ENCODE measurements around the gene ANKHD1.
"Not testable (repeated sequence)": the region's sequence is repeated elsewhere in the genome, so short reads cannot be mapped to it uniquely, and the experiment has no call there.

The ANKHD1 gene

GRCh38 chr5:140564196-140565023, 162.8 kb downstream of the ANKHD1 start, which contains the start of the genes APBB3 and SLC35A4:
APBB3 (minus strand) TSS chr5:140564598; CDS start chr5:140564245, 353 bp downstream.
SLC35A4 (plus strand) TSS chr5:140564828; CDS start chr5:140567170, 2,342 bp downstream.
- DNase-seq (ENCODE audit: low read depth, low spot score): peak; percentile 95

DNA sequence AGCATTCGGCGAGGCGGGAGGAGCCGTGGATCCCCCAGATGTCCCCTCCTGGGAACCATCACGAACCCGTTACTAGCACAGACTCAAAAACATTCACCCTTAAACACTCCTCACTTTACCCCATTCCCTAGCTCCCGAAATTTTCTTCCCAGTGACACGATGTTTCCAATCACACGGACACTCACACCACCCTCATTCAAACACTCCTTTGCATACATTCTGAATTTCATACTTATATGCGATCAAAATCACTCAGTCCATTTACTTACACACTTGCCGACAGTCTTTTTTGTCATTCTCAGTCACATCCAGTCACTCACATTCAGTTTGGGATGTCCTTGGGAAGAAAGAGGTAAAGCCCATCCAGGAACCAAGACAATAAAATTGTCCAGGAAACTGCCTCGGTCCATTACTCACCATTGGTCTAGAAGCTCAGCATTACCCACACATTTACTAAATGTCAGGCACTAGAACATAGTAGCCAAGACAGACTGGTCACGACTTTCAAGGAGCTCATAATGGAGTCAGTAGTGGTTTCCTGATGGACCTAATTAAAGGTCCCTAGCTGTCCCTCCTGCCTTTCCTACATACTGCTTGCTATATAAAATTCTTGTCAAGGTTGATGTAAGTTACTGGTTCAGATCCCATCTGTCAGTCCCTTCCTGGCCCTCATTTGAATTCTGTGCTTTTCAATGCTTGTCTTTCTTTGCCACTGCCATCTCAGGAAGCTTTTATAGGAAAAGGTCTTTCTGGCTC, 163.6 kb downstream of the ANKHD1 start:
- DNase-seq (ENCODE audit: low read depth, low spot score): no peak

DNA sequence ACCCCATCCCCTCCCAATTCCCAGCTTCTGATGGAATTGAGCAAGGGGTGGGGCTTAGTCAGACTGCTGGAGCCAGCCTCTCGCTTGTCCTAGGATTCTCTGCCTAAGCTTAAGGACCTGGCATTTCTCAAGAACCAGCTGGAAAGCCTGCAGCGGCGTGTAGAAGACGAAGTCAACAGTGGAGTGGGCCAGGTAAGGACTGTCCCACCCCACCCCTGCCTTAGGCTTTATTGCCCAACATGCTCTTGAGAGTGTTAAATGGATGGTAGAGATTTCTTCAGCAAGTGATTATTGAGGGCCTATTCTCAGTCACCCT, 164.1 kb downstream of the ANKHD1 start:
- peak; percentile 48 for DNase-seq (ENCODE audit: low read depth, low spot score)

- DNase-seq (ENCODE audit: low read depth, low spot score): no peak
Measured at GRCh38 chr5:140566665-140567064, 165.0 kb downstream of the ANKHD1 start.

GRCh38 chr5:140567136-140567818, 165.6 kb downstream of the ANKHD1 start:
- DNase-seq (ENCODE audit: low read depth, low spot score): no peak

DNA sequence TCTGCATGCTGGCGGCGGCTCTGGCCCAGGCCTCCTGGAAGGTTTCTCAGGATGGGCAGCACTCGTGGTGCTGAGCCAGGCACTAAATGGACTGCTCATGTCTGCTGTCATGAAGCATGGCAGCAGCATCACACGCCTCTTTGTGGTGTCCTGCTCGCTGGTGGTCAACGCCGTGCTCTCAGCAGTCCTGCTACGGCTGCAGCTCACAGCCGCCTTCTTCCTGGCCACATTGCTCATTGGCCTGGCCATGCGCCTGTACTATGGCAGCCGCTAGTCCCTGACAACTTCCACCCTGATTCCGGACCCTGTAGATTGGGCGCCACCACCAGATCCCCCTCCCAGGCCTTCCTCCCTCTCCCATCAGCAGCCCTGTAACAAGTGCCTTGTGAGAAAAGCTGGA, 166.2 kb downstream of the ANKHD1 start:
- DNase-seq (ENCODE audit: low read depth, low spot score): no peak

DNA sequence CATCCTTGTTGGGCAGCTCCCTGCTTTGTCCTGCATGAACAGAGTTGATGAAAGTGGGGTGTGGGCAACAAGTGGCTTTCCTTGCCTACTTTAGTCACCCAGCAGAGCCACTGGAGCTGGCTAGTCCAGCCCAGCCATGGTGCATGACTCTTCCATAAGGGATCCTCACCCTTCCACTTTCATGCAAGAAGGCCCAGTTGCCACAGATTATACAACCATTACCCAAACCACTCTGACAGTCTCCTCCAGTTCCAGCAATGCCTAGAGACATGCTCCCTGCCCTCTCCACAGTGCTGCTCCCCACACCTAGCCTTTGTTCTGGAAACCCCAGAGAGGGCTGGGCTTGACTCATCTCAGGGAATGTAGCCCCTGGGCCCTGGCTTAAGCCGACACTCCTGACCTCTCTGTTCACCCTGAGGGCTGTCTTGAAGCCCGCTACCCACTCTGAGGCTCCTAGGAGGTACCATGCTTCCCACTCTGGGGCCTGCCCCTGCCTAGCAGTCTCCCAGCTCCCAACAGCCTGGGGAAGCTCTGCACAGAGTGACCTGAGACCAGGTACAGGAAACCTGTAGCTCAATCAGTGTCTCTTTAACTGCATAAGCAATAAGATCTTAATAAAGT, 166.9 kb downstream of the ANKHD1 start:
- peak; percentile 32 for DNase-seq (ENCODE audit: low read depth, low spot score)

DNA sequence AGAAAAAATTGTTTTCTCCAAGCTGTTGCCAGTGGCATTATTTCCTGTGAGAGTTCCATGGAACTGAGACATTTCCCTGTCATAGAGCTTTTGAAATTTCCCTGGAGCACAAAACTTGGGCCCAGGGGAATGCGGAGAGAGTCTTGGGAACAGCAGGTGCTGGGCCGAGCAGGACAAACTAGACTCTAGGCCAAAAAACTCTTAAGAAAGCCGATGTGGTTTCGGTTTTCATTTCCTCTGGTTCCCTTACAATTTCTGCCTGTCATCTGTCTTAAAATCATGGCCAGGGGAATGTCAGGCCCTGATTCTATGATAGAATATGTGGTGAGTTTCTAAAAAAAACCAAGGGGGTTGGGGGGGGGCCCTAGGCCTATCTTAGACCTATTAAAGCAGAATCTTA, 167.6 kb downstream of the ANKHD1 start:
- DNase-seq (ENCODE audit: low read depth, low spot score): no peak

GRCh38 chr5:140570058-140570457, 168.4 kb downstream of the ANKHD1 start:
- no peak for DNase-seq (ENCODE audit: low read depth, low spot score)

DNA sequence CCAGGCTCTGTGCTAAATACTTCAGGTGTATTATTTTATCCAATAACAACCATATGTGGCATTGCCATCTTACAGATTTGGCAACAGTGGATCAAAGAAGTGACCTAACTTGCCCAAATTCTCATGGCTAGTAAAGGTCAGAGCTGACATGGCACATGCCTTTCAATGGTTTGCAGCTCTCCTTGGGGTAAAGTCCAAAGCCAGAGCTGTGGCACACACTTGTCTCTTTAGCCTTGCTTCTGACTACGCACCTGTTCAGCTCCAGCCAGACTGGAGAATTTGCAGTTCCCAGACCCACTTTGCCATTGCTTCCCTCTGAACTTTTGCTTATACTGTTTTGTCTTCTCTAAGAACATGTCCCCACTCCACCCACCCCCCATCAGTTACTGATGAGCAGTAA, 168.9 kb downstream of the ANKHD1 start:
- DNase-seq (ENCODE audit: low read depth, low spot score): no peak

DNA sequence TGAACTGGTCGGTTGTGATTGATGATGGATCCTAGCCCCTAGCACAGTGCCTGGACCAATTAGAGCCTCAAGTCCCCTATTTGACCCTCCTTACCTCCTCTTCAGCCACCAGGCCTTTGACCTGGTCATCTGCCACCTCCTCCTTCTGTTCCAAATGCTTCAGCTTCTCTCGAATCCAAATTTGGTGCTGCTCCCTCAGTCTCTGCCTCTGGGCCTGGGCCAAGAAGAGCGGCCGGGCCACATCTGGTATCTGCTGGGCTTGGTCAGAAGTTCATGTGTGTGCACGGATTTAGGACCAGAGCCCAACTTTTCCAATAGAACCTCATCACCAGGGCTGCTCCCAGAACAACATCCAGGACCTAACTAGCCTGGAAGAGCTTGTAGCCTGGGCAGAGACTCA, 169.5 kb downstream of the ANKHD1 start:
- DNase-seq (ENCODE audit: low read depth, low spot score): no peak

DNA sequence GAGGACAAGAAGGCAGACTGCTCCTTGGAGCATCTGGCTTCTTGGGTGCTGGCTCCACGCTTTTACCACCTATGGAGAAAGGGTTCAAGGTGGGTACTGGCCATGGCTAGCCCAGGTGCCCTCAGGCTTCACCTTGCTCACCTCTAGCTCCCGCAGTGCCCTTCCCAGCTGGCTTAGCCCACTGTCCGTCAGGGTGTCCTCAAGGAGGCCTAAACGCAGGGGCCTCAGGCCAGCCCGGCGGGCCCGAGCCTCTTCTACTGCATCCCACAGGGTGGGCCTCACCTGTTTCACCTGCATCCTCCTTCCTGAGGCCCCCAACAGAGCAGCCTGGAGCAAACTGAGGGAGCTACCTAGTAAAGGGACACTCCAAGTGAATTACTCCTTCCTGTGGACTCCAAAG, 172.1 kb downstream of the ANKHD1 start:
- no peak for DNase-seq (ENCODE audit: low read depth, low spot score)

DNA sequence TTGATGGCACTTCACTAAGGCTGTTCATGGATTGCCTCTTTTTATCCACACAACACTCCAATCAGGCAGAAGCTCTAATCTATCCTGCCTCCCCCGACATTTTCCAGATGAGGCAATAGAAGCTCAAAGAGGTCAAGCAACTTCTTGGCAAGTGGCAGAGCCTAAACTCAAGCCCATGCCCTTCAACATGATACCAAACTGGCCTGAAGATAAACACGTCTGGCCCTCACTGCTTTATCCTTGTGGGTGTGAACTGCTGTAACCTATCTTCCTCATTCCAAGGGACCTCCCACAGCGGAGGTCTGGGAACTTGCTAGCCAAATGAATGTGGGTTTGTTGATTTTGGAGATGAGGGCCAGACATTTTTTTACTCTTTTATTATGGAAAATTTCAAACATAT, 172.5 kb downstream of the ANKHD1 start:
- no peak for DNase-seq (ENCODE audit: low read depth, low spot score)

GRCh38 chr5:140575309-140575708, 173.7 kb downstream of the ANKHD1 start:
- peak; percentile 55 for DNase-seq (ENCODE audit: low read depth, low spot score)

GRCh38 chr5:140576776-140577201, 175.2 kb downstream of the ANKHD1 start:
- DNase-seq (ENCODE audit: low read depth, low spot score): peak; percentile 44

- not testable (repeated sequence) for DNase-seq (ENCODE audit: low read depth, low spot score)
Measured at GRCh38 chr5:140579188-140579747, 177.6 kb downstream of the ANKHD1 start.

DNA sequence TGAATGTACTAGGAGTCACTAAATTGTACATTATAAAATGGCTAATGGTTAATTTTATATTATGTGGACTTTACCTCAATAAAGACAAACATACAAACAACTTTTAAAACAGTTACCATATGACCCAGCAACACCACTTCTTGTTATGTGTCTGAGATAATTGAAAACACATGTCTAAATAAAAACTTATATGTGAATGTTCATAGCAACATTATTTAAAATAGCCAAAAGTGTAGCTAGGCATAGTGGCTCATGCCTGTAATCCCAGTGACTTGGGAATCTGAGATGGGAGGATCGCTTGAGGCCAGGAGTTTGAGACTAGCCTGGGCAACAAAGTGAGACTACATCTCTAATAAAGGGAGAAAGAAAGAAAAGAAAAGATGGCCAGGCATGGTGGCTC, 185.9 kb downstream of the ANKHD1 start:
- no peak for DNase-seq (ENCODE audit: low read depth, low spot score)

- DNase-seq (ENCODE audit: low read depth, low spot score): no peak
Measured at GRCh38 chr5:140588311-140589070, 186.9 kb downstream of the ANKHD1 start.
